ENCODE measurements around the gene DNPEP.

The DNPEP gene

GRCh38 chr2:219428469-219428868 lies 40.8 kb upstream of the DNPEP start:
- TF ChIP-seq, protein P1, sequence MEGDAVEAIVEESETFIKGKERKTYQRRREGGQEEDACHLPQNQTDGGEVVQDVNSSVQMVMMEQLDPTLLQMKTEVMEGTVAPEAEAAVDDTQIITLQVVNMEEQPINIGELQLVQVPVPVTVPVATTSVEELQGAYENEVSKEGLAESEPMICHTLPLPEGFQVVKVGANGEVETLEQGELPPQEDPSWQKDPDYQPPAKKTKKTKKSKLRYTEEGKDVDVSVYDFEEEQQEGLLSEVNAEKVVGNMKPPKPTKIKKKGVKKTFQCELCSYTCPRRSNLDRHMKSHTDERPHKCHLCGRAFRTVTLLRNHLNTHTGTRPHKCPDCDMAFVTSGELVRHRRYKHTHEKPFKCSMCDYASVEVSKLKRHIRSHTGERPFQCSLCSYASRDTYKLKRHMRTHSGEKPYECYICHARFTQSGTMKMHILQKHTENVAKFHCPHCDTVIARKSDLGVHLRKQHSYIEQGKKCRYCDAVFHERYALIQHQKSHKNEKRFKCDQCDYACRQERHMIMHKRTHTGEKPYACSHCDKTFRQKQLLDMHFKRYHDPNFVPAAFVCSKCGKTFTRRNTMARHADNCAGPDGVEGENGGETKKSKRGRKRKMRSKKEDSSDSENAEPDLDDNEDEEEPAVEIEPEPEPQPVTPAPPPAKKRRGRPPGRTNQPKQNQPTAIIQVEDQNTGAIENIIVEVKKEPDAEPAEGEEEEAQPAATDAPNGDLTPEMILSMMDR (IDR thresholded peaks at IDR 0.05; ENCODE audit: low read length) = no peak
- no peak for TF ChIP-seq EZH2 (IDR thresholded peaks at IDR 0.05; ENCODE audit: borderline replicate concordance, low read length)
- no peaks in the 10 kb centered on the region for H3F3A ChIP-seq (ENCODE audit: insufficient read depth, low read length)
- no peaks in the 10 kb centered on the region for H3K36me3 ChIP-seq (ENCODE audit: insufficient read depth, low read length)
- no peaks in the 10 kb centered on the region for H3K4me1 ChIP-seq (ENCODE audit: insufficient read depth, low read length, severe bottlenecking)
- H3K9me2 ChIP-seq (ENCODE audit: low read depth, low read length) = no peaks in the 10 kb centered on the region
- no peak overlapping the region for H3K27ac ChIP-seq (ENCODE audit: low read depth, low read length, poor library complexity, severe bottlenecking)
- peaks cover 6% of the 10 kb centered on the region; the same call in 1 of the 2 replicates for H3K27me3 ChIP-seq (ENCODE audit: insufficient read depth, low read length)
- H2AFZ ChIP-seq (ENCODE audit: low read length) = no peak overlapping the region
- no peaks in the 10 kb centered on the region for H3K9me3 ChIP-seq (ENCODE audit: low read length)
- H3K4me2 ChIP-seq (ENCODE audit: low read length) = no peak overlapping the region
- H3K79me2 ChIP-seq (ENCODE audit: insufficient read depth, low read length) = no peaks in the 10 kb centered on the region
- H3K4me3 ChIP-seq (ENCODE audit: low read depth, low read length, poor library complexity, severe bottlenecking) = no peak overlapping the region
- H4K20me1 ChIP-seq (ENCODE audit: insufficient read depth, low read length) = no peaks in the 10 kb centered on the region
- H3K9ac ChIP-seq (ENCODE audit: low read length) = no peak overlapping the region

DNA sequence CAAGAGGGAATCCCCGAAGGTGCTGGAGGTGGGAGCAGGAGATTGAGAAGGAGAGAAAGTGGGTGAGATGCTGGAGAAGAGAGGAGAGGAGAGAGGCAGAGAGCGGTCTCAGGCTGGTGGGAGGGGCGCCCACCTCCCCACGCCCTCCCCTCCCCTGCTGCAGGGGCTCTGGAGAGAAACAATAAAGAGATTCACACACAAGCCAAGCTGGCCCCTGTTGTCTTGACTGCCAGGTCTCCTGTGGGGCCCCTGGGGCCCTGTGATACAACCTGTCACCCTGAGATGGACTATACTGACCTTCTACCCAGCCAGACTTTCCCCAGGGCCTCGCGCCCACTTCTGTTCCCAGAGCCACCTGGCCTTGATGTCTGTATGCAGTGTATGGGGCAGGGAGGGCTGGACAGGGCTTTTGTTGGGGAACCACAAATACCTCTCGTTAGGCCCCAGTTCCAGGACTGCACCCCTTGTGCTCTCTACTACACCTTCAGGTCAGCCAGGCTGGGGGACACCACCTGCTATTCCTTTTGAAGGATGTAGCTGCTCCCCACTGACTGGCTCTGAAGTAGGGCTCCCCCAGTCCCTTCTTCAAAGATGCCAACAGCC lies 38.9 kb upstream of the DNPEP start:
- Histone ChIP-seq H3K9me3 (ENCODE audit: low read length) (no peaks in the 10 kb centered on the region), H3K27me3 (ENCODE audit: insufficient read depth, low read length) (peaks cover 7% of the 10 kb centered on the region), H4K20me1 (ENCODE audit: insufficient read depth, low read length) (no peaks in the 10 kb centered on the region), H3K27ac (ENCODE audit: low read depth, low read length, poor library complexity, severe bottlenecking) (no peak overlapping the region), H3K79me2 (ENCODE audit: insufficient read depth, low read length) (no peaks in the 10 kb centered on the region), H3K9me2 (ENCODE audit: low read depth, low read length) (no peaks in the 10 kb centered on the region), H3K4me1 (ENCODE audit: insufficient read depth, low read length, severe bottlenecking) (no peaks in the 10 kb centered on the region), H3F3A (ENCODE audit: insufficient read depth, low read length) (no peaks in the 10 kb centered on the region), H3K4me3 (ENCODE audit: low read depth, low read length, poor library complexity, severe bottlenecking) (no peak overlapping the region), H3K9ac (ENCODE audit: low read length) (no peak overlapping the region), H3K36me3 (ENCODE audit: insufficient read depth, low read length) (no peaks in the 10 kb centered on the region), H3K4me2 (ENCODE audit: low read length) (no peak overlapping the region), H2AFZ (ENCODE audit: low read length) (no peak overlapping the region)
- TF ChIP-seq, protein P1 (IDR thresholded peaks at IDR 0.05; ENCODE audit: low read length) = no peak
- TF ChIP-seq EZH2 (IDR thresholded peaks at IDR 0.05; ENCODE audit: borderline replicate concordance, low read length) = no peak

DNA sequence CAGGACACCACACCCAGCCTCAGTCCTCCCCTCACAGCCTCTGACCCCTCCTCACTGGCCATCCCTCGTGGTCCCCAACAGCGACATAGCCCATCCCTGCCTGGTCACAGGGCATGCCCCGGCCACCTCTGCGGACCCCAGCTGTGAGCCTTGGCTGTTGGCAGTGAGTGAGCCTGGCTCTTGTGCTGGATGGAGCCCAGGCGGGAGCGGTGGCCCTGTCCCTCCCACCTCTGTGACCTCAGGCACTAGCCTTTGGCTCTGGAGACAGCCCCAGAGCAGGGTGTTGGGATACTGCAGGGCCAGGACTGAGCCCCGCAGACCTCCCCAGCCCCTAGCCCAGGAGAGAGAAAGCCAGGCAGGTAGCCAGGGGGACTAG lies 38.3 kb upstream of the DNPEP start:
- Histone ChIP-seq H3K9me2 (ENCODE audit: low read depth, low read length) (no peaks in the 10 kb centered on the region), H3K4me1 (ENCODE audit: insufficient read depth, low read length, severe bottlenecking) (no peaks in the 10 kb centered on the region), H3K27me3 (ENCODE audit: insufficient read depth, low read length) (peaks cover 7% of the 10 kb centered on the region), H3K36me3 (ENCODE audit: insufficient read depth, low read length) (no peaks in the 10 kb centered on the region), H3K27ac (ENCODE audit: low read depth, low read length, poor library complexity, severe bottlenecking) (no peak overlapping the region), H2AFZ (ENCODE audit: low read length) (no peak overlapping the region), H3K4me3 (ENCODE audit: low read depth, low read length, poor library complexity, severe bottlenecking) (no peak overlapping the region), H3F3A (ENCODE audit: insufficient read depth, low read length) (no peaks in the 10 kb centered on the region), H3K9me3 (ENCODE audit: low read length) (no peaks in the 10 kb centered on the region), H4K20me1 (ENCODE audit: insufficient read depth, low read length) (no peaks in the 10 kb centered on the region), H3K9ac (ENCODE audit: low read length) (no peak overlapping the region), H3K4me2 (ENCODE audit: low read length) (no peak overlapping the region), H3K79me2 (ENCODE audit: insufficient read depth, low read length) (no peaks in the 10 kb centered on the region)
- TF ChIP-seq, protein P1 (IDR thresholded peaks at IDR 0.05; ENCODE audit: low read length) = no peak
- no peak for TF ChIP-seq EZH2 (IDR thresholded peaks at IDR 0.05; ENCODE audit: borderline replicate concordance, low read length)
